PFSK-1 (cell line): ENCODE measurements around the gene PELI2.

Experiments used
- FOXP2 ChIP-seq: optimal IDR thresholded peaks from 2 replicates; pipeline ENCODE3; 2011; ENCODE audit warnings: borderline replicate concordance, control low read depth, inconsistent platforms; ENCODE audit not compliant: insufficient read depth; ENCODE audit errors: extremely low read length, extremely low read depth
- POLR2AphosphoS5 ChIP-seq: IDR thresholded peaks from 2 replicates; pipeline ENCODE4 v1.6.1; 2012; ENCODE audit warnings: low read depth, mild to moderate bottlenecking, control low read depth, low read length, moderate library complexity
- SIN3A ChIP-seq: IDR thresholded peaks from 2 replicates; pipeline ENCODE4 v1.6.1; 2012; ENCODE audit warnings: mild to moderate bottlenecking, low read length, moderate library complexity, borderline replicate concordance; ENCODE audit not compliant: insufficient read depth
- TAF1 ChIP-seq: IDR thresholded peaks from 2 replicates; pipeline ENCODE4 v1.6.1; 2012; ENCODE audit warnings: low read length, control low read depth, borderline replicate concordance; ENCODE audit not compliant: insufficient read depth
- TF ChIP-seq, protein P1 (sequence below), 2 experiments: IDR thresholded peaks; 2 replicates each; pipeline versions ENCODE4 v1.6.1 to v1.8.0; 2011 to 2012; ENCODE audit warnings: low read depth in 2 of 2, low read length in 2 of 2, control low read depth in 1 of 2, inconsistent platforms in 1 of 2, mild to moderate bottlenecking in 1 of 2, moderate library complexity in 1 of 2; ENCODE audit not compliant: insufficient read depth in 1 of 2

DNA sequence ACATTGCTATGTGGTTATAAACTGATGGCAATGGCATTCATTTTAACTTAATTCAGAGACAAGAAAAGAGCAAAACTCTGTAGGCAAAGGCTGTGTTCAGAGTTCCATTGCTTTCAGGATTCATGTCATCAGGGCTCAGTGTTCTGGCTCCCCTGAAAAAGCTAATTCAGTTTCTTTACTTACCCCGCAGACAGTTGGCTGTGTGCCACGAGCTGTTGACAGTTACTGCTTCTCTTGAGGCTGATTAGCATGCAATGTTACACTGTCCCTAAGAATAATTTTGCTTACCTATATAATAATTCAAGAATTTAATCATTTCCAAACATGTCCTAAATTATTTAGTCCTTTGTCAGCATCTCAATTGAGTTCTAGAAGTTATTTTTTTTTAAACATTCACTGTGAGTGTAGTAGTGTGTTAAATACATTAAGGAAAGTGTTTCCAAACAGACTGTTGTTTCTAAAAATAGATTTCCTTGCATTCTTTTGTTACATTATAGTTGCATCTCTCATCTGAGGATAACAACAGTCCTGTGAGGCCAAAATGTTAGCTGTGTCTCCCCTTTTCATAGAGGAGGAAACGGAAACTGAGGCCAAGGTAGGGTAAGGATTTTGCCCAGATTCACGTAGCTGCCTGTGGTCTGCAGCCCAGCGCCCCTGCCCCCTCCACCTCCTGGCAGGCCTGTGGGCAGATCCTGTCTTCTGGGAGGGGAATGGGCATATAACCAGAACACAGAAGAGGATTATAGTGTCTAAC is 98.6 kb downstream of the PELI2 start:
- TF ChIP-seq TAF1 = no peak
- TF ChIP-seq POLR2AphosphoS5 = no peak
- no peak for TF ChIP-seq FOXP2
- TF ChIP-seq, protein P1, sequence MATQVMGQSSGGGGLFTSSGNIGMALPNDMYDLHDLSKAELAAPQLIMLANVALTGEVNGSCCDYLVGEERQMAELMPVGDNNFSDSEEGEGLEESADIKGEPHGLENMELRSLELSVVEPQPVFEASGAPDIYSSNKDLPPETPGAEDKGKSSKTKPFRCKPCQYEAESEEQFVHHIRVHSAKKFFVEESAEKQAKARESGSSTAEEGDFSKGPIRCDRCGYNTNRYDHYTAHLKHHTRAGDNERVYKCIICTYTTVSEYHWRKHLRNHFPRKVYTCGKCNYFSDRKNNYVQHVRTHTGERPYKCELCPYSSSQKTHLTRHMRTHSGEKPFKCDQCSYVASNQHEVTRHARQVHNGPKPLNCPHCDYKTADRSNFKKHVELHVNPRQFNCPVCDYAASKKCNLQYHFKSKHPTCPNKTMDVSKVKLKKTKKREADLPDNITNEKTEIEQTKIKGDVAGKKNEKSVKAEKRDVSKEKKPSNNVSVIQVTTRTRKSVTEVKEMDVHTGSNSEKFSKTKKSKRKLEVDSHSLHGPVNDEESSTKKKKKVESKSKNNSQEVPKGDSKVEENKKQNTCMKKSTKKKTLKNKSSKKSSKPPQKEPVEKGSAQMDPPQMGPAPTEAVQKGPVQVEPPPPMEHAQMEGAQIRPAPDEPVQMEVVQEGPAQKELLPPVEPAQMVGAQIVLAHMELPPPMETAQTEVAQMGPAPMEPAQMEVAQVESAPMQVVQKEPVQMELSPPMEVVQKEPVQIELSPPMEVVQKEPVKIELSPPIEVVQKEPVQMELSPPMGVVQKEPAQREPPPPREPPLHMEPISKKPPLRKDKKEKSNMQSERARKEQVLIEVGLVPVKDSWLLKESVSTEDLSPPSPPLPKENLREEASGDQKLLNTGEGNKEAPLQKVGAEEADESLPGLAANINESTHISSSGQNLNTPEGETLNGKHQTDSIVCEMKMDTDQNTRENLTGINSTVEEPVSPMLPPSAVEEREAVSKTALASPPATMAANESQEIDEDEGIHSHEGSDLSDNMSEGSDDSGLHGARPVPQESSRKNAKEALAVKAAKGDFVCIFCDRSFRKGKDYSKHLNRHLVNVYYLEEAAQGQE (IDR thresholded peaks at IDR 0.05; ENCODE audit: insufficient read depth in 1 of 2, low read depth in 2 of 2, low read length in 2 of 2) = no peak
- TF ChIP-seq SIN3A = no peak
